Measurements from ENCODE around the gene PZP. TPM values are rescaled to one million over a fixed set of nuclear protein-coding genes. Genes with fewer than 3 reads are reported as not detected.
"Not testable (repeated sequence)": the region's sequence is repeated elsewhere in the genome, so short reads cannot be mapped to it uniquely, and the experiment has no call there.

Gene PZP
- total RNA-seq, result not detected

- no peaks in the 10 kb centered on the region for H3K27me3 Mint-ChIP-seq (ENCODE audit: low read depth)
- CTCF ChIA-PET, result no interaction called here
- H3K27ac Mint-ChIP-seq, result no peak within 1 kb of the TSS
- no peaks in the 10 kb centered on the region for H3K36me3 Mint-ChIP-seq (ENCODE audit: low read depth)
- intact Hi-C loops (cut with micrococcal nuclease), result no loop called here
- DNase-seq, result no peak
- H3K4me3 Mint-ChIP-seq, result no peak within 1 kb of the TSS
- no peaks in the 10 kb centered on the region for H3K4me1 Mint-ChIP-seq (ENCODE audit: low read depth)
- no peaks in the 10 kb centered on the region for H3K9me3 Mint-ChIP-seq
Observed at GRCh38 chr12:9208229-9208628, at the start of gene PZP. Gene PZP (minus strand): TSS chr12:9208395. CDS start chr12:9208341, 54 bp downstream.

GRCh38 chr12:9256758-9257405 is 48.7 kb upstream of the PZP start:
- Mint-ChIP-seq H3K27ac (no peak overlapping the region), H3K9me3 (no peaks in the 10 kb centered on the region), H3K4me1 (ENCODE audit: low read depth) (peaks cover 4% of the 10 kb centered on the region), H3K27me3 (ENCODE audit: low read depth) (no peaks in the 10 kb centered on the region), H3K4me3 (no peak overlapping the region), H3K36me3 (ENCODE audit: low read depth) (no peaks in the 10 kb centered on the region)
- CTCF ChIA-PET, result interaction anchor here (1.8 kb wide), 1 partner anchor 11 kb away, joined by 3 read pairs; no protein-coding TSS in a partner anchor
- no peak for DNase-seq
- intact Hi-C loops (cut with micrococcal nuclease), result no loop called here

- DNase-seq, result no peak
- CTCF ChIA-PET, result interaction anchor here (1.8 kb wide), 1 partner anchor 11 kb away, joined by 3 read pairs; no protein-coding TSS in a partner anchor
- intact Hi-C loops (cut with micrococcal nuclease), result no loop called here
- H3K4me1 Mint-ChIP-seq (ENCODE audit: low read depth), result peaks cover 4% of the 10 kb centered on the region
- H3K27me3 Mint-ChIP-seq (ENCODE audit: low read depth), result peaks cover 2% of the 10 kb centered on the region
- no peaks in the 10 kb centered on the region for H3K36me3 Mint-ChIP-seq (ENCODE audit: low read depth)
- no peak overlapping the region for H3K4me3 Mint-ChIP-seq
- H3K9me3 Mint-ChIP-seq, result no peaks in the 10 kb centered on the region
- H3K27ac Mint-ChIP-seq, result no peak overlapping the region
Observed at GRCh38 chr12:9256341-9256740, 48.1 kb upstream of the PZP start.

GRCh38 chr12:9255837-9256236 is 47.6 kb upstream of the PZP start:
- Mint-ChIP-seq H3K4me1 (ENCODE audit: low read depth) (peaks cover 4% of the 10 kb centered on the region), H3K27ac (no peak overlapping the region), H3K27me3 (ENCODE audit: low read depth) (peaks cover 5% of the 10 kb centered on the region), H3K9me3 (no peaks in the 10 kb centered on the region), H3K36me3 (ENCODE audit: low read depth) (no peaks in the 10 kb centered on the region), H3K4me3 (no peak overlapping the region)
- no peak for DNase-seq
- intact Hi-C loops (cut with micrococcal nuclease), result no loop called here
- CTCF ChIA-PET, result no interaction called here

DNA sequence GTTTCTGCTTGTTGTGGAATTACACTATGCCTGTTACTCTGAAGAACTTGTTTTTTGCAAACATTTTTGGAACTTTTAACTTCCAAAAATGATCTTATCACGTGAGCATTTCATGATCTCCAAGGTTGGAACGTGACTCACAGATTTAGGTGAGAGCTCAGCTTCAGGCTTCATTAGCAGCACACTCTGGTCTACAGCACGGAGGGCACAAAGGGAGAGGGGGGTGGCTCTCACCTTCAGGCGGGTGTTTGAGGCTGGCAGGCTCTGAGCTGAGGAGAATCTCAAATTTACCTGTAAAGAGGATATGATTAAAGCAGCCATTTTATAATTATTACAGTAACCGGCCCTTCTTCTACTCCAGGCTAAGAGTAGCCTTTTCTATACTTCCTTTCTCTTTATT is 45.3 kb upstream of the PZP start:
- H3K27me3 Mint-ChIP-seq (ENCODE audit: low read depth), result peaks cover 8% of the 10 kb centered on the region
- H3K9me3 Mint-ChIP-seq, result peaks cover 5% of the 10 kb centered on the region
- H3K4me3 Mint-ChIP-seq, result no peak overlapping the region
- peaks cover 2% of the 10 kb centered on the region for H3K4me1 Mint-ChIP-seq (ENCODE audit: low read depth)
- CTCF ChIA-PET, result interaction anchor here (0.6 kb wide), 2 partner anchors 43 to 174 kb away, joined by 3 read pairs; no protein-coding TSS in a partner anchor
- intact Hi-C loops (cut with micrococcal nuclease), result no loop called here
- DNase-seq, result no peak
- H3K36me3 Mint-ChIP-seq (ENCODE audit: low read depth), result peaks cover under 1% of the 10 kb centered on the region
- H3K27ac Mint-ChIP-seq, result no peak overlapping the region

DNA sequence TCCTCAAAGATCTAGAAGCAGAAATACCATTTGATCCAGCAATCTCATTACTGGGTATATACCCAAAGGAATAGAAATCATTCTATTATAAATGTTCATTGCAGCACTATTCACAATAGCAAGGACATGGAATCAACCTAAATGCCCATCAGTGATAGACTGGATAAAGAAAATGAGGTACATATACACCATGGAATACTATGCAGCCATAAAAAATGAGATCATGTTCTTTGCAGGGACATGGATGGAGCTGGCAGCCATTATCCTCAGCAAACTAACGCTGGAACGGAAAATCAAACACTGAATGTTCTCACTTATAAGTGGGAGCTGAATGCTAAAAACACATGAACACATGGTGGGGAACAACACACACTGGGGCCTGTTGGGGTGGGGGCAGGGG is 44.6 kb upstream of the PZP start:
- CTCF ChIA-PET, result interaction anchor here (0.6 kb wide), 1 partner anchor 173 kb away, joined by 3 read pairs; no protein-coding TSS in a partner anchor
- H3K27ac Mint-ChIP-seq; DNase-seq; H3K4me1 Mint-ChIP-seq (ENCODE audit: low read depth); H3K27me3 Mint-ChIP-seq (ENCODE audit: low read depth); H3K9me3 Mint-ChIP-seq; H3K36me3 Mint-ChIP-seq (ENCODE audit: low read depth); intact Hi-C loops (cut with micrococcal nuclease); H3K4me3 Mint-ChIP-seq: not testable (repeated sequence)

DNA sequence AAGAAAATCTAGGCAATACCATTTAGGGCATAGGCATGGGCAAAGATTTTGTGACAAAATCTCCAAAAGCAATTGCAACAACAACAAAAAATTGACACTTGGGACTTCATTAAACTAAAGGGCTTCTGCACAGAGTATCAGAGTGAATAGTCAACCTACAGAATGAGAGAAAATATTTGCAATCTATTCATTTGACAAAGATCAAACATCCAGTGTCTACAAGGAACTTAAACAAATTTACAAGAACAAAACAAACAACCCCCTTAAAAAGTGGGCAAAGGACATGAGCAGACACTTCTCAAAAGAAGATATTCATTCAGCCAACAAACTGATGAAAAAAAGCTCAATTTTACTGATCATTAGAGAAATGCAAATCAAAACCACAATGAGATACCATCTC is 44.1 kb upstream of the PZP start:
- CTCF ChIA-PET, result no interaction called here
- no peak overlapping the region for H3K27ac Mint-ChIP-seq
- peaks cover 8% of the 10 kb centered on the region for H3K27me3 Mint-ChIP-seq (ENCODE audit: low read depth)
- no peak for DNase-seq
- peaks cover 5% of the 10 kb centered on the region for H3K9me3 Mint-ChIP-seq
- H3K36me3 Mint-ChIP-seq (ENCODE audit: low read depth), result peaks cover 4% of the 10 kb centered on the region
- H3K4me3 Mint-ChIP-seq, result no peak overlapping the region
- peaks cover 12% of the 10 kb centered on the region for H3K4me1 Mint-ChIP-seq (ENCODE audit: low read depth)
- intact Hi-C loops (cut with micrococcal nuclease), result no loop called here

DNA sequence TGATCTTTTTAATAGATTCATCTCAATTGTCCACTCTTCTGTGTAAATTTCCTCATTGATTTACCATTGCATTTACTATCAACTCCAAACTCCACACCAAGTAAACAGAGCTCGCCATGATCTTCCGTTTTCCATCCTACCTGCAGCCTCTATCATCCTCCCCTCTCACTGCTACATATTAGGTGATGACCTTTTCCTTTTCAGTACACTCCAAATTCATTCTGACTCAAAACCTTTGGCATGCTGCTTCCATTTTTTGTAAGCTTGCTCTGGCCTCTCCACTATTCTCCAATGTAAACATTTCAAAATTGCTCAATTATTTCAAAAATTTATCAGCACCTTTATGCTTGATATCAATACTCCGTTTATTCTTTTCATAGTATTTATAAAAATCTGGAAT is 40.2 kb upstream of the PZP start:
- CTCF ChIA-PET, result no interaction called here
- H3K9me3 Mint-ChIP-seq, result peaks cover 5% of the 10 kb centered on the region
- no peak overlapping the region for H3K27ac Mint-ChIP-seq
- H3K4me3 Mint-ChIP-seq, result no peak overlapping the region
- H3K27me3 Mint-ChIP-seq (ENCODE audit: low read depth), result peaks cover 8% of the 10 kb centered on the region
- H3K36me3 Mint-ChIP-seq (ENCODE audit: low read depth), result peaks cover 4% of the 10 kb centered on the region
- DNase-seq, result no peak
- peaks cover 36% of the 10 kb centered on the region for H3K4me1 Mint-ChIP-seq (ENCODE audit: low read depth)
- intact Hi-C loops (cut with micrococcal nuclease), result loop anchor here (10.0 kb wide), 2 partner anchors 376 to 546 kb away; no protein-coding TSS in a partner anchor

DNA sequence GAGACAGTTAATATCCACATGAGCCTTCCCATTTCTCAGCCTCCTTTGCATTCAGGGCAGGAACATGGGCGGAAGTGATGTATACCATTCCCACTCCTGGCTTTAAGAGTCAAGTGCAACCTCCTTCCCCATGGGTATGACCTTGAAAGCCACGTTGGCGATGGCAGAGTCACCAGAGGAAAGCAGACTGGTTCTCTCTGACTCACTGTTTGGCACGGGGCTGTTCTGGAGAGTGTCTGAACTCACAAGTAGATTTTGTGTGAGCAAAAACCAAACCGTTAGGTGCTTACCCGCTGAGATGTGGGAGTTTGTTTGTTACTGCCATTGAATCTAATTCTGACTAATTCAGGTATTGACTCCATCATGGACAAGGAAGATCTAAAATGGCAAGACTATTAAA is 36.7 kb upstream of the PZP start:
- CTCF ChIA-PET, result interaction anchor here (1.2 kb wide), 1 partner anchor 12 kb away, joined by 3 read pairs; no protein-coding TSS in a partner anchor
- H3K4me1 Mint-ChIP-seq (ENCODE audit: low read depth), result peaks cover 49% of the 10 kb centered on the region
- H3K36me3 Mint-ChIP-seq (ENCODE audit: low read depth), result peaks cover 7% of the 10 kb centered on the region
- intact Hi-C loops (cut with micrococcal nuclease), result loop anchor here (1.0 to 10.0 kb wide), 15 partner anchors 38 to 1296 kb away; partner anchors contain the start of genes CLEC2B and CLECL1
- no peaks in the 10 kb centered on the region for H3K9me3 Mint-ChIP-seq
- H3K4me3 Mint-ChIP-seq, result no peak overlapping the region
- DNase-seq, result peak; percentile 87
- peaks cover 9% of the 10 kb centered on the region for H3K27me3 Mint-ChIP-seq (ENCODE audit: low read depth)
- peak overlapping the region; percentile 79 for H3K27ac Mint-ChIP-seq

DNA sequence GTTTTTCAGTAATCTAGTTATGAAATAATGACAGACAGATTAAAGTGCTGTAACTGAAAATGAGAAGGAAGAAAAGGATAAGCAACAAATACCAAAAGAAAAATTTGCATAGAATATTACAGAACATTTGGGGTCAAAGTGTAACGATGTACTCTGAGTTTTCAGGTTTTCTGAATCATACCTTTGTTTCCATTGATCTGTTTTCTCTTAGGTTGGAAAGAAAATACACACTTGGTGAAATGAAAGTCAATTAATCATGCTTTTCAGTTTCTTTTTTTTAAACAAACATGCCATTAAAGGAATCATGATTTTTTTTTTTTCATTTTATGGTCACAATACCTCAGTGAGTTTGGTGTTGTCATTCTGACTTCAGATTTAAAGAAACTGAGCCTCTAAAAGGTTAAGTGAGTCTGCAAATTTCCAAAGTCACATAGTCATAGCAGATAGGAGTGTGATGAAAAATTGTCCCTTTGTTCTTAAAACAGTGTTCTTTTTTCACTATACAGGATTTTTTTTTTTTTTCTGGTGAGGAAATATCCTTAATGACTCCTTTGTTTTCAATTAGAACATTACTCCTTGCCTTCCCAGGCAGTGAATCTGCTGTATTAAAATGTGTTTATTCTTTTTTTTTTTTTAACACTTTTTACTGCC is 35.9 kb upstream of the PZP start:
- Mint-ChIP-seq H3K36me3 (ENCODE audit: low read depth) (peaks cover 7% of the 10 kb centered on the region), H3K9me3 (no peaks in the 10 kb centered on the region), H3K4me1 (ENCODE audit: low read depth) (peaks cover 49% of the 10 kb centered on the region), H3K27ac (peak overlapping the region; percentile 74), H3K4me3 (no peak overlapping the region), H3K27me3 (ENCODE audit: low read depth) (peaks cover 9% of the 10 kb centered on the region)
- DNase-seq, result no peak
- intact Hi-C loops (cut with micrococcal nuclease), result loop anchor here (1.0 to 10.0 kb wide), 12 partner anchors 97 to 1297 kb away; partner anchors contain the start of genes CLEC2B and CLECL1
- CTCF ChIA-PET, result no interaction called here

DNA sequence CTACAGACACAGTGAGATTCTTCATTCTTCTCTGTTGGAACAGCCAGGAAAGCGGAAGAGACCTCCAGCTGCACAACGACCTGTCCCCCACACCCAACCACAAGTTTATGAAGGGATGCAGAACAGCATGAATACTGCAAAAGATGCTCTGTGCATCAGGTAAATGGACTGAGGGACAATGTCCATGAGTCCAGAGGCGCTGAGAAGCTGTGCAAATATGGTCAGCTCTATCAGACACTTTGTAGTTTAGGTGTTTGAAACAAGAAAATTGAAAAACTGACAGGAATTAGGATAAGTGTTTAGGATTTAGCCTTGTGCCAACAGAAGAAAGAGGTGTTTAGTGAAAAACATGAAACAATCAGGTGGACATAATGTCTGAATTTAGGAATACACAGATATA is 33.1 kb upstream of the PZP start:
- Mint-ChIP-seq H3K27me3 (ENCODE audit: low read depth) (peaks cover 16% of the 10 kb centered on the region), H3K27ac (no peak overlapping the region), H3K9me3 (no peaks in the 10 kb centered on the region), H3K4me3 (no peak overlapping the region), H3K4me1 (ENCODE audit: low read depth) (peaks cover 43% of the 10 kb centered on the region), H3K36me3 (ENCODE audit: low read depth) (peaks cover 4% of the 10 kb centered on the region)
- intact Hi-C loops (cut with micrococcal nuclease), result loop anchor here (5.0 to 10.0 kb wide), 3 partner anchors 384 to 701 kb away; no protein-coding TSS in a partner anchor
- DNase-seq, result no peak
- CTCF ChIA-PET, result no interaction called here

- peak overlapping the region; percentile 12 for H3K4me3 Mint-ChIP-seq
- H3K4me1 Mint-ChIP-seq (ENCODE audit: low read depth), result peaks cover 40% of the 10 kb centered on the region
Observed at GRCh38 chr12:9240776-9241175, 32.6 kb upstream of the PZP start.

More at GRCh38 chr12:9240776-9241175, 32.6 kb upstream of the PZP start:
- H3K36me3 Mint-ChIP-seq (ENCODE audit: low read depth), result peaks cover 4% of the 10 kb centered on the region
- CTCF ChIA-PET, result no interaction called here
- no peaks in the 10 kb centered on the region for H3K9me3 Mint-ChIP-seq
- no peak overlapping the region for H3K27ac Mint-ChIP-seq
- no peak for DNase-seq
- intact Hi-C loops (cut with micrococcal nuclease), result loop anchor here (5.0 to 10.0 kb wide), 3 partner anchors 384 to 702 kb away; no protein-coding TSS in a partner anchor
- H3K27me3 Mint-ChIP-seq (ENCODE audit: low read depth), result peaks cover 16% of the 10 kb centered on the region

All from activated naive CD4-positive, alpha-beta T cell treated with anti-CD3 and anti-CD28 coated beads for 36 hours (primary cell).